ENCODE data around the gene RABGAP1L. TPM values are rescaled to one million over a fixed set of nuclear protein-coding genes. Genes with fewer than 3 reads are reported as not detected.
"Not testable (repeated sequence)": the region's sequence is repeated elsewhere in the genome, so short reads cannot be mapped to it uniquely, and the experiment has no call there.

Gene RABGAP1L
- total and polyA plus RNA-seq, 2 of the 8 experiments (the other 6 are each of a cell fraction or from before 2014, with no cell fraction given): 33.3 to 156 TPM

- TF ChIP-seq EZH2 (IDR thresholded peaks at IDR 0.05; ENCODE audit: low read depth, low read length, severe bottlenecking): no peak
- no peak for TF ChIP-seq SUZ12 (IDR thresholded peaks at IDR 0.05; ENCODE audit: low read length)
These were observed 424.8 kb downstream of the RABGAP1L start (continued) for GRCh38 chr1:174584071-174584470.

- not testable (repeated sequence) for H3K9ac ChIP-seq (replicated peaks in 1 of 4; ENCODE audit: extremely low read depth in 1 of 4, low read depth in 3 of 4, low read length in 3 of 4); FAIRE-seq; H3K79me1 ChIP-seq (ENCODE audit: low read depth, low read length)
These were observed 429.3 kb downstream of the RABGAP1L start for GRCh38 chr1:174588618-174589017.

More at GRCh38 chr1:174588618-174589017, 429.3 kb downstream of the RABGAP1L start:
- H4K5ac ChIP-seq (ENCODE audit: insufficient read length, low read depth, low read length); H2BK12ac ChIP-seq (ENCODE audit: low read depth, low read length); H3K23ac ChIP-seq (ENCODE audit: insufficient read length); DNase-seq (ENCODE audit: low read depth in 1 of 2, low spot score in 2 of 2); H3K4me3 ChIP-seq (ENCODE audit: extremely low read depth in 1 of 4, insufficient read depth in 2 of 4, low read depth in 3 of 4, low read length in 4 of 4); H3K4ac ChIP-seq (replicated peaks; ENCODE audit: insufficient read length, low read depth, low read length); H3K27ac ChIP-seq (ENCODE audit: low read depth, low read length); H3K18ac ChIP-seq (ENCODE audit: extremely low read depth, low read length); POLR2A ChIA-PET (ENCODE audit: partially characterized antibody); H2AK5ac ChIP-seq (ENCODE audit: low read depth, low read length); H4K20me1 ChIP-seq (replicated peaks in 1 of 2; ENCODE audit: control insufficient read depth in 1 of 2, insufficient read depth in 2 of 2, low read length in 2 of 2); H3K27me3 ChIP-seq (replicated peaks in 1 of 4; ENCODE audit: control insufficient read depth in 3 of 4, extremely low read depth in 1 of 4, insufficient read depth in 3 of 4, low read length in 3 of 4); H4K8ac ChIP-seq (ENCODE audit: extremely low read depth, insufficient read depth, low read length); H3K9me3 ChIP-seq (ENCODE audit: insufficient read depth in 2 of 2, low read depth in 1 of 2, low read length in 1 of 2); H2BK15ac ChIP-seq (ENCODE audit: low read length); H3K23me2 ChIP-seq (ENCODE audit: low read depth, low read length); H4K91ac ChIP-seq (replicated peaks; ENCODE audit: insufficient read length, low read length); H2AFZ ChIP-seq (ENCODE audit: low read length); CTCF ChIA-PET (ENCODE audit: partially characterized antibody); H2BK20ac ChIP-seq (ENCODE audit: low read length); H3K14ac ChIP-seq (ENCODE audit: insufficient read length); H2BK120ac ChIP-seq (replicated peaks; ENCODE audit: low read depth, low read length); H3K4me1 ChIP-seq (replicated peaks in 1 of 4; ENCODE audit: control insufficient read depth in 3 of 4, insufficient read depth in 4 of 4, low read length in 3 of 4); H3K79me2 ChIP-seq (ENCODE audit: control insufficient read depth in 1 of 2, insufficient read depth in 2 of 2, low read length in 2 of 2); H3K36me3 ChIP-seq (ENCODE audit: control insufficient read depth in 2 of 4, insufficient read depth in 4 of 4, low read length in 3 of 4); H2BK5ac ChIP-seq (ENCODE audit: low read depth, low read length); H3K4me2 ChIP-seq (ENCODE audit: insufficient read depth in 1 of 2, low read depth in 2 of 2, low read length in 2 of 2); H3K56ac ChIP-seq (replicated peaks; ENCODE audit: insufficient read length, low read depth, low read length): not testable (repeated sequence)

Measured in H1 (cell line).